Thoracic aorta (tissue), 2 donors: ENCODE data around the gene REPIN1. TPM values are rescaled to one million over a fixed set of nuclear protein-coding genes. Genes with fewer than 3 reads are reported as not detected.

ENCODE experiments used
- ATAC-seq: fragments of 150-250 bp; one replicate; pipeline ENCODE4 v1.8.0; 2017; ENCODE audit warnings: low read depth; ENCODE audit not compliant: insufficient number of reproducible peaks, low FRiP score
- DNase-seq: peaks from one replicate; pipeline ENCODE4 v3.0.0-alpha.2; 2020; ENCODE audit warnings: low spot score
- H3K27ac ChIP-seq, 2 donors: fragments of 200-600 bp; sonication (generic); 1 replicate in 1 of 2; 2 replicates in 1 of 2; pipeline ENCODE4 v1.5.1; 2016; ENCODE audit warnings: mild to moderate bottlenecking in 2 of 2, moderate library complexity in 2 of 2
- H3K27me3 ChIP-seq: fragments of 200-600 bp; sonication (generic); replicated peaks from 2 replicates; pipeline ENCODE4 v1.6.0; 2016; ENCODE audit warnings: mild to moderate bottlenecking; ENCODE audit not compliant: insufficient read depth
- H3K36me3 ChIP-seq: fragments of 200-600 bp; sonication (generic); one replicate; pipeline ENCODE4 v1.5.1; 2016
- H3K4me1 ChIP-seq, 2 donors: fragments of 200-600 bp; sonication (generic); 1 replicate in 1 of 2; 2 replicates in 1 of 2; pipeline versions ENCODE4 v1.5.1 to v1.6.0; 2016; ENCODE audit warnings: low read depth in 2 of 2, mild to moderate bottlenecking in 1 of 2; ENCODE audit not compliant: control insufficient read depth in 1 of 2
- H3K4me3 ChIP-seq: fragments of 200-600 bp; sonication (generic); 2 replicates; pipeline ENCODE4 v1.5.1; 2016; ENCODE audit warnings: mild to moderate bottlenecking
- H3K9me3 ChIP-seq: fragments of 200-600 bp; sonication (generic); 2 replicates; pipeline ENCODE4 v1.5.1; 2016
- total RNA-seq, 2 donors: library from RNA; depleted of rRNA; stranded (reverse); fragments of >200 nt; gene quantifications; one replicate each; pipeline versions ENCODE4 v1.1.0 to v1.2.3, GENCODE V29; 2016
- TF ChIP-seq, protein P1 (sequence below): fragments of 200-600 bp; sonication (generic); IDR thresholded peaks from one replicate; pipeline ENCODE4 v1.5.1; 2019; ENCODE audit warnings: antibody characterized with exemption

Gene REPIN1
- total RNA-seq, 2 donors from 2014 or later = 80.0 to 82.3 TPM

- Histone ChIP-seq H3K36me3 (no peaks in the 10 kb centered on the region), H3K4me1 (peaks cover 0 to 8% of the 10 kb centered on the region in 2 donors), H3K27me3 (no peaks in the 10 kb centered on the region), H3K4me3 (no peak overlapping the region), H3K27ac (no peak overlapping the region), H3K9me3 (no peaks in the 10 kb centered on the region)
- DNase-seq (no peak), ATAC-seq (no peak)
- TF ChIP-seq, protein P1, sequence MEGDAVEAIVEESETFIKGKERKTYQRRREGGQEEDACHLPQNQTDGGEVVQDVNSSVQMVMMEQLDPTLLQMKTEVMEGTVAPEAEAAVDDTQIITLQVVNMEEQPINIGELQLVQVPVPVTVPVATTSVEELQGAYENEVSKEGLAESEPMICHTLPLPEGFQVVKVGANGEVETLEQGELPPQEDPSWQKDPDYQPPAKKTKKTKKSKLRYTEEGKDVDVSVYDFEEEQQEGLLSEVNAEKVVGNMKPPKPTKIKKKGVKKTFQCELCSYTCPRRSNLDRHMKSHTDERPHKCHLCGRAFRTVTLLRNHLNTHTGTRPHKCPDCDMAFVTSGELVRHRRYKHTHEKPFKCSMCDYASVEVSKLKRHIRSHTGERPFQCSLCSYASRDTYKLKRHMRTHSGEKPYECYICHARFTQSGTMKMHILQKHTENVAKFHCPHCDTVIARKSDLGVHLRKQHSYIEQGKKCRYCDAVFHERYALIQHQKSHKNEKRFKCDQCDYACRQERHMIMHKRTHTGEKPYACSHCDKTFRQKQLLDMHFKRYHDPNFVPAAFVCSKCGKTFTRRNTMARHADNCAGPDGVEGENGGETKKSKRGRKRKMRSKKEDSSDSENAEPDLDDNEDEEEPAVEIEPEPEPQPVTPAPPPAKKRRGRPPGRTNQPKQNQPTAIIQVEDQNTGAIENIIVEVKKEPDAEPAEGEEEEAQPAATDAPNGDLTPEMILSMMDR = peak; percentile 79
These were observed 20.3 kb downstream of the REPIN1 start for GRCh38 chr7:150388709-150389531.

- Histone ChIP-seq H3K9me3 (no peaks in the 10 kb centered on the region), H3K27ac (no peak overlapping the region), H3K4me3 (no peak overlapping the region), H3K27me3 (no peaks in the 10 kb centered on the region), H3K36me3 (no peaks in the 10 kb centered on the region), H3K4me1 (peaks cover 0 to 8% of the 10 kb centered on the region in 2 donors)
- TF ChIP-seq, protein P1 = no peak
- no peak for ATAC-seq
- no peak for DNase-seq
These were observed 20.9 kb downstream of the REPIN1 start for GRCh38 chr7:150389532-150389816.

GRCh38 chr7:150390205-150390604 lies 21.6 kb downstream of the REPIN1 start:
- H3K9me3 ChIP-seq = no peaks in the 10 kb centered on the region
- no peak for ATAC-seq
- DNase-seq = no peak
- no peak overlapping the region for H3K27ac ChIP-seq
- H3K36me3 ChIP-seq = no peaks in the 10 kb centered on the region
- peaks cover 0 to 8% of the 10 kb centered on the region in 2 donors for H3K4me1 ChIP-seq
- no peak overlapping the region for H3K4me3 ChIP-seq
- TF ChIP-seq, protein P1 = no peak
- no peaks in the 10 kb centered on the region for H3K27me3 ChIP-seq

DNA sequence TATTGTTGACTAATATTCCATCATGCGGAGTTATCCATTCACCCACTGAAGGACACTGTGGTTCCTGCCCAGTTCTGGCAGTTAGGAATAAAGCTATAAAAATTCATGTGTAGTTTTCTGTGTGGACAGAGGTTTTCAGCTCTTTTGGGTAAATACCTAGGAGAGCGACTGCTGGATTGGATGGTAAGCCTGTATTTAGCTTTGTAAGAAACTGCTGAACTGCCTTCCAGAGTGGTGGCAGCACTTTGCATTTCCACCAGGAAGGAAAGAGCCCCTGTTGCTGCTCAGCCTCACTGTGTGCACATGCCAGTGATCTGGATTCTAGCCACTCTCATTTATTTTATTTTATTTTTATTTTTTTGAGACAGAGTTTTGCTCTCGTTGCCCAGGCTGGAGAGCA lies 24.7 kb downstream of the REPIN1 start:
- H3K36me3 ChIP-seq = no peaks in the 10 kb centered on the region
- no peak for DNase-seq
- no peak overlapping the region for H3K27ac ChIP-seq
- ATAC-seq = no peak
- peaks cover 0 to 8% of the 10 kb centered on the region in 2 donors for H3K4me1 ChIP-seq
- H3K9me3 ChIP-seq = no peaks in the 10 kb centered on the region
- TF ChIP-seq, protein P1 = no peak
- H3K27me3 ChIP-seq = no peaks in the 10 kb centered on the region
- H3K4me3 ChIP-seq = no peak overlapping the region

DNA sequence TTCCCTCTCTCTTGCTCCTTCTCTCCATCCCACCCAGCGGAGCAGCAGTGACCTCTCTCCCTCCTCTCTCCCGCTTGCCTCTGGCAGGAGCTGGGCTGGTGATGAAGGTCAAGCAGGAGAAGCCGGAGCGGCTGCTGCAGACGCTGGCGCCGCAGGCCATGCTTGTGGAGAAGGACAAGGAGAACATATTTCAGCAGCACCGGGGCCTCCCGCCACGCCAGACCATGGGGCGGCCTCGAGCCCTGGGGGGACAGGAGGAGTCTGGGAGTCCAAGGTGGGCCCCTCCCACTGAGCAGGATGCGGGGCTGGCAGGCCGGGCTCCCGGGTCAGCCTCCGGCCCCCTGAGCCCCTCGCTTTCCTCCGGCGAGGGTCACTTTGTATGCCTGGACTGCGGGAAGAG lies 27.8 kb downstream of the REPIN1 start:
- Histone ChIP-seq H3K27me3 (no peaks in the 10 kb centered on the region), H3K9me3 (no peaks in the 10 kb centered on the region), H3K27ac (no peak overlapping the region), H3K36me3 (no peaks in the 10 kb centered on the region), H3K4me3 (no peak overlapping the region), H3K4me1 (no peaks in the 10 kb centered on the region)
- no peak for ATAC-seq
- TF ChIP-seq, protein P1 = no peak
- no peak for DNase-seq
